Upper lobe of right lung (tissue), 1 donor: ENCODE data around the gene NBAS. TPM values are rescaled to one million over a fixed set of nuclear protein-coding genes. Genes with fewer than 3 reads are reported as not detected.
"Not testable (repeated sequence)": the region's sequence is repeated elsewhere in the genome, so short reads cannot be mapped to it uniquely, and the experiment has no call there.

Experiments used
- ATAC-seq: fragments of 200-7000 bp; cut with Tn5 transposase; one replicate; pipeline ENCODE4 v1.9.1; 2020; ENCODE audit warnings: mild to moderate bottlenecking, moderate library complexity
- DNase-seq: peaks from one replicate; pipeline ENCODE4 v3.0.0-alpha.2; 2020
- H3K27ac ChIP-seq: fragments of 200-600 bp; one replicate; pipeline ENCODE4 v1.8.0; 2022
- H3K27me3 ChIP-seq: fragments of 200-600 bp; one replicate; pipeline ENCODE4 v1.8.0; 2022; ENCODE audit warnings: mild to moderate bottlenecking
- H3K36me3 ChIP-seq: fragments of 200-600 bp; one replicate; pipeline ENCODE4 v1.8.0; 2022
- H3K4me1 ChIP-seq: fragments of 200-600 bp; one replicate; pipeline ENCODE4 v1.8.0; 2022
- H3K4me3 ChIP-seq: fragments of 200-600 bp; one replicate; pipeline ENCODE4 v1.8.0; 2022; ENCODE audit warnings: mild to moderate bottlenecking
- H3K9me3 ChIP-seq: fragments of 200-600 bp; one replicate; pipeline ENCODE4 v1.8.0; 2022
- intact Hi-C: fragments of 100-400 bp; cut with DNase I; formaldehyde crosslinking; loops from one replicate; pipeline ENCODE4 v1.11.0; 2022
- total RNA-seq: library from RNA; stranded (reverse); fragmentation: NEBNext Ultra II Directional; extraction: Animal tissue kit (Norgen Biotek cat#: 25700); gene quantifications from one replicate; pipeline ENCODE4 v1.2.1, GENCODE V29; 2021
- TF ChIP-seq, protein P1 (sequence below): fragments of 200-600 bp; IDR thresholded peaks from one replicate; pipeline ENCODE4 v1.8.0; 2022; ENCODE audit warnings: antibody characterized with exemption
- donor health status: DM: no; HTN: yes; CAD: no; lungs with severe emphysema.

Gene NBAS
- total RNA-seq, 1 donor from 2014 or later = 38.8 TPM

- ATAC-seq (no peak), DNase-seq (no peak)
- no peak overlapping the region for H3K4me3 ChIP-seq
- H3K9me3 ChIP-seq = no peaks in the 10 kb centered on the region
- intact Hi-C loops = no loop called here
- TF ChIP-seq, protein P1, sequence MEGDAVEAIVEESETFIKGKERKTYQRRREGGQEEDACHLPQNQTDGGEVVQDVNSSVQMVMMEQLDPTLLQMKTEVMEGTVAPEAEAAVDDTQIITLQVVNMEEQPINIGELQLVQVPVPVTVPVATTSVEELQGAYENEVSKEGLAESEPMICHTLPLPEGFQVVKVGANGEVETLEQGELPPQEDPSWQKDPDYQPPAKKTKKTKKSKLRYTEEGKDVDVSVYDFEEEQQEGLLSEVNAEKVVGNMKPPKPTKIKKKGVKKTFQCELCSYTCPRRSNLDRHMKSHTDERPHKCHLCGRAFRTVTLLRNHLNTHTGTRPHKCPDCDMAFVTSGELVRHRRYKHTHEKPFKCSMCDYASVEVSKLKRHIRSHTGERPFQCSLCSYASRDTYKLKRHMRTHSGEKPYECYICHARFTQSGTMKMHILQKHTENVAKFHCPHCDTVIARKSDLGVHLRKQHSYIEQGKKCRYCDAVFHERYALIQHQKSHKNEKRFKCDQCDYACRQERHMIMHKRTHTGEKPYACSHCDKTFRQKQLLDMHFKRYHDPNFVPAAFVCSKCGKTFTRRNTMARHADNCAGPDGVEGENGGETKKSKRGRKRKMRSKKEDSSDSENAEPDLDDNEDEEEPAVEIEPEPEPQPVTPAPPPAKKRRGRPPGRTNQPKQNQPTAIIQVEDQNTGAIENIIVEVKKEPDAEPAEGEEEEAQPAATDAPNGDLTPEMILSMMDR = no peak
- H3K36me3 ChIP-seq = peaks cover 11% of the 10 kb centered on the region
- H3K27ac ChIP-seq = no peak overlapping the region
- H3K4me1 ChIP-seq = no peaks in the 10 kb centered on the region
- H3K27me3 ChIP-seq = no peaks in the 10 kb centered on the region
These were observed 237.9 kb downstream of the NBAS start for GRCh38 chr2:15323227-15323626.

DNA sequence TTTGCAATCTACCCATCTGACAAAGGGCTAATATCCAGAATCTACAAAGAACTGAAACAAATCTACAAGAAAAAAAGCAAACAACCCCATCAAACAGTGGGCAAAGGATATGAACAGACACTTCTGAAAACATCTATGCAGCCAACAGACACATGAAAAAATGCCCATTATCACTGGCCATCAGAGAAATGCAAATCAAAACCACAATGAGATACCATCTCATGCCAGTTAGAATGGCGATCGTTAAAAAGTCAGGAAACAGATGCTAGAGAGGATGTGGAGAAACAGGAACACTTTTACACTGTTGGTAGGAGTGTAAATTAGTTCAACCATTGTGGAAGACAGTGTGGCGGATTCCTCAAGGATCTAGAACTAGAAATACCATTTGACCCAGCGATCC, 239.7 kb downstream of the NBAS start:
- H3K36me3 ChIP-seq, H3K4me1 ChIP-seq, DNase-seq, ATAC-seq, H3K9me3 ChIP-seq, H3K27ac ChIP-seq, intact Hi-C loops, H3K27me3 ChIP-seq, H3K4me3 ChIP-seq: not testable (repeated sequence)

GRCh38 chr2:15316370-15316814, 244.7 kb downstream of the NBAS start:
- DNase-seq (no peak), ATAC-seq (no peak)
- TF ChIP-seq, protein P1 = no peak
- intact Hi-C loops = no loop called here
- Histone ChIP-seq H3K27me3 (no peaks in the 10 kb centered on the region), H3K4me1 (no peaks in the 10 kb centered on the region), H3K9me3 (no peaks in the 10 kb centered on the region), H3K27ac (no peak overlapping the region), H3K4me3 (no peak overlapping the region), H3K36me3 (no peaks in the 10 kb centered on the region)

- ATAC-seq (no peak), DNase-seq (no peak)
- Histone ChIP-seq H3K36me3 (no peaks in the 10 kb centered on the region), H3K27me3 (no peaks in the 10 kb centered on the region), H3K4me3 (no peak overlapping the region), H3K9me3 (no peaks in the 10 kb centered on the region), H3K27ac (no peak overlapping the region), H3K4me1 (no peaks in the 10 kb centered on the region)
- TF ChIP-seq, protein P1 = no peak
- intact Hi-C loops = no loop called here
These were observed 245.7 kb downstream of the NBAS start for GRCh38 chr2:15315411-15315810.

- H3K9me3 ChIP-seq = no peaks in the 10 kb centered on the region
- H3K4me3 ChIP-seq = no peak overlapping the region
- peaks cover 2% of the 10 kb centered on the region for H3K36me3 ChIP-seq
- H3K4me1 ChIP-seq = no peaks in the 10 kb centered on the region
- no peak for DNase-seq
- TF ChIP-seq, protein P1 = no peak
- ATAC-seq = no peak
- no peaks in the 10 kb centered on the region for H3K27me3 ChIP-seq
- H3K27ac ChIP-seq = no peak overlapping the region
- intact Hi-C loops = no loop called here
These were observed 247.5 kb downstream of the NBAS start for GRCh38 chr2:15313657-15314056.

DNA sequence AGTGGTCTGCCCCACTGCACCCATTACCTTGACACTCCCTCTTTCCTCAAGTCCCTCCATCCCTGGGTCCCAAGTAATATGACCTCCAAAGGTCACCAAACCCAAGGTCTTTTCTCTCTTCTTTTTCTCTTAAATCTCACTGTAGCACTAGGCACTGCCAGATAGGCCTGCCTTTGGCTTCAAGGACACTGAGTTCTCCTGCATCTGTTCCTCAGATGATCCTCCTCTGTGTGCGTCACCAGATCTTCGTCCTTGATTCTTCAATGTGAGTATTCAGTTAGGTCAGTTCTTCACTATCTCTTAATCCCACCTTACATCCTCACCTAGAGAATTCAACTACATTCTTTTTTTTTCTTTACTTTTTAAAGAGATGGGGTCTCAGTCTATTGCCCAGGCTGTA, 249.2 kb downstream of the NBAS start:
- no peaks in the 10 kb centered on the region for H3K27me3 ChIP-seq
- H3K9me3 ChIP-seq = no peaks in the 10 kb centered on the region
- peaks cover 16% of the 10 kb centered on the region for H3K36me3 ChIP-seq
- TF ChIP-seq, protein P1 = no peak
- no peaks in the 10 kb centered on the region for H3K4me1 ChIP-seq
- intact Hi-C loops = no loop called here
- H3K4me3 ChIP-seq = no peak overlapping the region
- no peak for DNase-seq
- no peak overlapping the region for H3K27ac ChIP-seq
- ATAC-seq = no peak
